ENCODE data around the gene SLC25A45. TPM values are rescaled to one million over a fixed set of nuclear protein-coding genes. Genes with fewer than 3 reads are reported as not detected.

SLC25A45 gene
- total RNA-seq, 2 donors from 2014 or later, result 52.4 to 67.2 TPM

GRCh38 chr11:65417702-65418430 lies 35.4 kb upstream of the SLC25A45 start:
- DNase-seq (peak; percentile 33 to 59 (median 51)), ATAC-seq (no peak)
- intact Hi-C loops (cut with DNase I), result loop anchor here (10.0 kb wide), 2 partner anchors 47 to 97 kb away; no protein-coding TSS in a partner anchor
- Histone ChIP-seq H3K36me3 (replicated peaks in 1 of 2; ENCODE audit: insufficient read depth in 1 of 2, low read depth in 2 of 2) (no peaks in the 10 kb centered on the region), H3K27me3 (no peaks in the 10 kb centered on the region), H3K4me3 (no peak overlapping the region), H3K27ac (peak overlapping the region; percentile 98 to 100 (median 100)), H3K4me1 (peaks cover 60% of the 10 kb centered on the region), H3K9me3 (no peaks in the 10 kb centered on the region)
- 28 to 33% methylated on average over 9 to 17 of the region's 19 CpGs for WGBS, 2 donors
- TF ChIP-seq, protein P1, sequence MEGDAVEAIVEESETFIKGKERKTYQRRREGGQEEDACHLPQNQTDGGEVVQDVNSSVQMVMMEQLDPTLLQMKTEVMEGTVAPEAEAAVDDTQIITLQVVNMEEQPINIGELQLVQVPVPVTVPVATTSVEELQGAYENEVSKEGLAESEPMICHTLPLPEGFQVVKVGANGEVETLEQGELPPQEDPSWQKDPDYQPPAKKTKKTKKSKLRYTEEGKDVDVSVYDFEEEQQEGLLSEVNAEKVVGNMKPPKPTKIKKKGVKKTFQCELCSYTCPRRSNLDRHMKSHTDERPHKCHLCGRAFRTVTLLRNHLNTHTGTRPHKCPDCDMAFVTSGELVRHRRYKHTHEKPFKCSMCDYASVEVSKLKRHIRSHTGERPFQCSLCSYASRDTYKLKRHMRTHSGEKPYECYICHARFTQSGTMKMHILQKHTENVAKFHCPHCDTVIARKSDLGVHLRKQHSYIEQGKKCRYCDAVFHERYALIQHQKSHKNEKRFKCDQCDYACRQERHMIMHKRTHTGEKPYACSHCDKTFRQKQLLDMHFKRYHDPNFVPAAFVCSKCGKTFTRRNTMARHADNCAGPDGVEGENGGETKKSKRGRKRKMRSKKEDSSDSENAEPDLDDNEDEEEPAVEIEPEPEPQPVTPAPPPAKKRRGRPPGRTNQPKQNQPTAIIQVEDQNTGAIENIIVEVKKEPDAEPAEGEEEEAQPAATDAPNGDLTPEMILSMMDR (IDR thresholded peaks at IDR 0.05), result no peak
- TF ChIP-seq POLR2A (IDR thresholded peaks at IDR 0.05), result no peak

DNA sequence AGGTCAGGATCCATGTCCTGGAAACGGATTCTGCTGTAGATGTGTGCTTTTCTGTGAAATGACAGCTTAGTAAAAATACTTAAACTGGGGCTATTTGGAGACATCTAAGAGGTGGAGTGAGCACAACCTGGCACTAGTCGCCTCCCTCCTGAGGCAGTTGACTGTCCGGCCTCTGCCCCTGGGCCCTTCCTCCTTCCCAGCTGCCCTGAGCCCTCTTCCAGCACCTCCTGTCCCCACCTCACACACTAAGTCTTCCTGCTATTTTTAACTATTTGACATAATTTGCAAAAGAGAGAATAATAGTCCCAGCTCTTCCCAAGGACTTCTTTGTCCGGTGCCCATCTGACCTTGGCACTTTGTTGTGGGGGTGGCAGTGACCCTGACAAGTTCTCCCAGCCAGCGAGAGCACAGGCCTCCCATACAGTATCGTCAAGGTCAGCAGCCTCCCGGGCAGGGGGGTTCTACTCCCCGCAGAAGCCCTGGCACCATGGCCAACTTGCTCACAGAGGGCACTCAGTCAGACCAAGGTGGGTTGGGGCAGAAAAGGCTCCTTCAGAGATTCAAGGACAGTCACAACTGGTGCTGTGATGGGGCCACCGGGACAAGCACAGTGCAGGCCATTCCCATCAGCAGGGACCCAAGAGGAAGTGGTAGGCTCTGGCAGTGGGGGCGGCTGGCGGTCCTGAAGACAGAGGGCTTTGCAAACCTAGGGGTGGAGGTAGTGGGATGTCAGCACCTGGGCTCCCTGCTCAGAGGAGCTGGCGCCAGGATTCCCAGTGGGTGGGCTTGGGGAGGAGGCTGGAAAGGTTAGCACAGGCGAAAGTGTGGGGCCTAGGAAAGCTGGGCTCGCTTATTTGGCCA lies 34.6 kb upstream of the SLC25A45 start:
- H3K36me3 ChIP-seq (replicated peaks in 1 of 2; ENCODE audit: insufficient read depth in 1 of 2, low read depth in 2 of 2), result no peaks in the 10 kb centered on the region
- WGBS, 2 donors, result 13 to 21% methylated on average over 10 to 14 of the region's 14 CpGs
- H3K4me1 ChIP-seq, result peaks cover 68% of the 10 kb centered on the region
- no peak overlapping the region for H3K4me3 ChIP-seq
- TF ChIP-seq POLR2A (IDR thresholded peaks at IDR 0.05), result no peak
- TF ChIP-seq, protein P1 (IDR thresholded peaks at IDR 0.05), result no peak
- no peaks in the 10 kb centered on the region for H3K9me3 ChIP-seq
- H3K27ac ChIP-seq, result peak overlapping the region; percentile 98 to 100 (median 100)
- no peak for ATAC-seq
- intact Hi-C loops (cut with DNase I), result loop anchor here (10.0 kb wide), 2 partner anchors 48 to 98 kb away; no protein-coding TSS in a partner anchor
- peak; percentile 47 to 61 (median 60) for DNase-seq
- H3K27me3 ChIP-seq, result no peaks in the 10 kb centered on the region

DNA sequence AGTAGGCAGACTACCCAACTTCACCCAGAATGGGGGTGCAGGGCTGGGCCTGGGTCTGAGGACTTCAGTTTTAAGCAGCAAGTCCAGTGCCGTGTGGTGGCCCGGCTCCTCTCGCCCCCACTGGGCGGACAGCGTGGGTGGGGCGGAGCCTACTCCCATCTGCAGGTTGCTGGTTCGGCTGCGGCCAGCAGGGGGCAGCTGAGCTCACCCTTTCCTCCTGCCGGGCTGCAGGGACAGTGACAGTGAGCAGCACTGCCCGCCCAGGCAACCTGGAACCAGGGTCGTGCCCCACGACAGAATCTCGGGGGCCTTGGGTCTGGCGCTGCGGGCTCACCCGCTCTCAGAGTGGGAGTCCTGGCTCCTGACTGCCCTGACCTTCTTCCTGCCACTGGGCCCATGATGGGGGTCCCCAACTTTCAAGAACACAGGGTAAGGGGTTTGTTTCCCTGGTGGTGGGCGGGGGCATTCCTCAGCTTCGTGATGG lies 33.9 kb upstream of the SLC25A45 start:
- ATAC-seq (peak; percentile 30), DNase-seq (peak; percentile 92 to 94 (median 93))
- peaks cover 0 to 3% of the 10 kb centered on the region in 2 donors for H3K36me3 ChIP-seq (replicated peaks in 1 of 2; ENCODE audit: insufficient read depth in 1 of 2, low read depth in 2 of 2)
- H3K4me1 ChIP-seq, result peaks cover 71% of the 10 kb centered on the region
- peak overlapping the region; percentile 98 to 100 (median 100) for H3K27ac ChIP-seq
- intact Hi-C loops (cut with DNase I), result loop anchor here (10.0 kb wide), 2 partner anchors 48 to 98 kb away; no protein-coding TSS in a partner anchor
- 0 to 7% methylated on average over 1 to 18 of the region's 18 CpGs for WGBS, 2 donors
- H3K4me3 ChIP-seq, result no peak overlapping the region
- no peak for TF ChIP-seq POLR2A (IDR thresholded peaks at IDR 0.05)
- TF ChIP-seq, protein P1 (IDR thresholded peaks at IDR 0.05), result peak in 5 of 7 experiments; percentile 93 to 99 (median 95)
- no peaks in the 10 kb centered on the region for H3K9me3 ChIP-seq
- H3K27me3 ChIP-seq, result no peaks in the 10 kb centered on the region

DNA sequence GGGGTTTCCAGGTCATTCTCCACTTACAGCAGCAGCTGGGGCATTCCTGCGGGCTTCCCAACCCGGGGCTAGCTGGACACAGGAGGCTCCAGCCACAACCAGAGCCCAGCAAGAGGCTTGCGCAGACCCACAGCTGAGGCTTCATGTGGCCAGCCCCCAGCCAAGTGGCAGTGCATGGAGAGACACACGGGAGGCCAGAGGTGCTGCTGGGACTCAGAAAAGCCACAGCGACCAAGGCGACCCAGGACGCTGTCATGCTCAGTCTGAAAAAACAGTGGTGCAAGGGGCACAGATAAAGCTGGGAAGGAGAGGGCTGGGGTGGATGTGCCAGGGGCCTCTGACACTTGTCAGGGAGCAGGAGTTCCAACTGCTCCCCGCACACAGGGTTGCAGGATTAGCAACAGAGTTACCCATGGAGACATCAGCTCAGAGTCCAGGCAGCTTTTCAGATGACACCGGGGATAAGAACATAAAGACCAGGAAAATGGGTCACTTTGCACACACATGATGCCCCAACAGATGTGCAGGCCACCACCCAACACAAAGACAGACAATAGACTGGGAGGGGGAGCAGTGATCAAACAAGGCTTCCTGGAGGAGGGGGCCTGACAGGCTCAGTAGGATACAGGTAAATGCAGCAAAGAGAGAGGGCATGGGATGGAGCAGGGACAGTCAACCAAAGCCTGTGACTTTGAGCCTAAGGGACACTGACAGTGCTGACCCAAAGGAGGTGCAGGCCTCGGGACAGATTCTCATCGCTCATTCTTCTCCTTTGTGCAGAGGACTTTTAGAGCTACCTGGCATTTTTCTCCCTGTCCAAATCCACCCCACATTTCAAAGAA lies 33.3 kb upstream of the SLC25A45 start:
- no peak for TF ChIP-seq POLR2A (IDR thresholded peaks at IDR 0.05)
- TF ChIP-seq, protein P1 (IDR thresholded peaks at IDR 0.05), result no peak
- peak in 1 of 4 donors; percentile 13 for DNase-seq
- Histone ChIP-seq H3K4me3 (no peak overlapping the region), H3K27me3 (no peaks in the 10 kb centered on the region), H3K9me3 (no peaks in the 10 kb centered on the region), H3K27ac (peak overlapping the region in 3 of 4 donors; percentile 98 to 100 (median 100)), H3K36me3 (replicated peaks in 1 of 2; ENCODE audit: insufficient read depth in 1 of 2, low read depth in 2 of 2) (peaks cover 0 to 3% of the 10 kb centered on the region in 2 donors), H3K4me1 (peaks cover 67% of the 10 kb centered on the region)
- intact Hi-C loops (cut with DNase I), result loop anchor here (10.0 kb wide), 2 partner anchors 49 to 99 kb away; no protein-coding TSS in a partner anchor
- 45 to 63% methylated on average over 5 to 11 of the region's 11 CpGs for WGBS, 2 donors
- no peak for ATAC-seq
